Measurements from ENCODE around the gene PLEKHG3.

PLEKHG3 gene

DNA sequence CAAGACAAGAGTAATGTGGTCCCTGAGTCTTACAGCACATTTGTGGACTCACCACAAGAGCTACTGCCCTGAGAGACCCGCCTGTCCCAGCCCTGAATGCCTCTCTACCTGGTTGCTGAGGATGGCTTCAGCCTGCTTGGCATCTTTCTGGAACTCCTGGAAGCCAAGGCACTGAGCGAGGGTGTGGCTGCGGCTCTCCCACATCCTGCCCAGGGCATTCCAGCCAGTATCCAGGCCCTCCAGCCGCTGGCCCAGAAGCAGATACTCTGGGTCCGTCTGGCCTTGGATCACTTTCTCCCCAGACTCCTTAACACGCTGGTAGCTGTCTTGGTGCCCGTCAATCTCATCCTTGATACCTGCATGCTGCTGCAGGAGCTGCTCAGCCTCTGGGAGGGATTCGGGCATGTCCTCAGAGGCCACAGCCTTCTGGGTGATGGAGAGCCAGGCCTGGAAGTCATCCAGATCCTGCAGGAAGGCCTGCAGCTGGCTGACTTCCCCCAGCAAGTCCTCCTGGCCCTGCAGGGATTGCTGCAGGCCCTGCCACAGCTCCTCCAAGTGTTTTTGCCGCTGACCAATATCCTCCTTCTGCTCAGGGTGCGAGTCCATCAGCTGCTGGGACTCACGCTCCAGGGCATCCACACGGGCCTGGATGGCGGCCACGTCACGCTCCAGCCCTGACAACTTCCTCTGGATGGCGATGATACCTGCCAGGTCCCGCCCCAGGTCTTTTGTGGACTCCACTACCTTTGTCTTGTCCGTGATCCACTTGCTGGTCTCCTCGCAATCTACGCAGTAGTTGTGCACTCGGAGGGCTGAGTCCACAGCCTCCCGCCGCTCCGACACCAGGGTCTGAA, 82.3 kb downstream of the PLEKHG3 start:
- no peak for DNase-seq (ENCODE audit: low spot score)

GRCh38 chr14:64787619-64788018, 83.4 kb downstream of the PLEKHG3 start:
- no peak for DNase-seq (ENCODE audit: low spot score)

DNA sequence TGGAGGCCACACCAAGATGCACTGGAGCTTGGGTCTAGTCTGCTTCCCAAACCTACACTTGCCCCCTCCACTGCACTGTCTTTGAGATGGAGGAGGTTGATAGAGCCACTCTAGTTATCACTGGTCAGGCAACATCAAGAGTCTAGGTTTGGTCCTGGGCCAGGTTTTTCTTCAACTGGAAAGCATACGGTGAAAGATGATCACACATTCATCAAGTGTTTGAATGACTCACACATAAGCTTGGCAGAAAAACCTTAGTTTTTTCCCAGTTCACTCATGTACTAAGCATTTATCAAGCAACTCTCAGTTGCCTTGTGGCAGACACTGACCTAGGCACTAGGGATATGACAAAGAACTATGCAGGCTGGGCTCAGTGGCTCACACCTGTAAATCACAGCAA, 84.5 kb downstream of the PLEKHG3 start:
- peak; percentile 21 for DNase-seq (ENCODE audit: low spot score)

GRCh38 chr14:64789696-64790095, 85.5 kb downstream of the PLEKHG3 start:
- DNase-seq (ENCODE audit: low spot score): no peak

DNA sequence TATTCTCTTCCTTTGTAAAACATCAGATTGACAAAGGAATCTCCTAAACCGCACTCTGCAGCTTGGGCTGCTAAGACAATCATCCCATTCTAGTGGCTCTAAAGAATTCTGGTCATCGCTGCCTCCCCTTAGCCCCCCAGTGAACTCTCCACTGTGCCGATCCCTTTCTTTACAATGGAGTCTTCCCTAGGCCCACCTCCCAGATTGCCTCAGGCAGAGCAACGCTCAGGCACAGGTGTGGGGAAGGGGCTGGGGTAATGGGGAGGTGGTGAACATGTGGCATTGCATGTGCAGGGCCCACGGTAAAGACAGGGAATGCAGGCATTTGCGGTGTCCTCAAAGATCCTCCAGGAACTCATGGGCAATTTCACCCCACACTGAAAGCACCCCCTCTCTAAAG, 86.3 kb downstream of the PLEKHG3 start:
- DNase-seq (ENCODE audit: low spot score): no peak

- no peak for DNase-seq (ENCODE audit: low spot score)
These were observed 88.0 kb downstream of the PLEKHG3 start for GRCh38 chr14:64792231-64792630.

DNA sequence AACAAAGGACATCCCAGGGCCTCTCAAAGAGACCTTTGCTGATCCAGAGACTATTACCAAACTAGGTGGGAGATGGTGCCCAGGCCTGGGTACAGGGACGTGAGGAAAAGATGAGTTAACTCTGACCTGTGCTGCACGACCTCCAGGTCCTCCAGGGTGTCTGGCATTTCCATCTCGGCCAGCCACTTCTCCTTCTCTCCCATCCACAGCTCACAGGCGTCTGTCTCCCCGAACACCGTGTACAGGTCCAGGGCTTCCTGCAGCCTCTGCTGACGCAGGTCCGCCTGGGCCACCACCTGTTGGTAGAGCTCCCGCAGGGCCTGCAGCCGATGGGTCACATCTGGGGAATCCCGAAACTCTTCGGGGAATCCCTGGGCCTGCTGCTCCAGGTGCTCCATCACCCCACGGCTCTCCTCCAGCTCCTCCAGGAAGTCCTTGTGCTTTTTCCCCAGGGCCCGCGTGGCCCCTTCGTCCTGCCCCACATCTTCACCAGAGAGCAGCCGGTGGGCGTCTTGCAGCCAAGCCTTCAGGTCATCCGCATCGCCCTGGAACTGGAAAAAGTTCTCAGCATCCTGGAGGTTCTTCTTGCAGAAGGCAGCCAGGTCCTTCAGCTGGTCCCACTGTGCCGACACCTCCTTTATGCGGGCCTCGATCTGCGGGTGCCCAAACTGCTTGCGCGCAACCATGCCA, 88.8 kb downstream of the PLEKHG3 start:
- no peak for DNase-seq (ENCODE audit: low spot score)

- DNase-seq (ENCODE audit: low spot score): no peak
These were observed 91.0 kb downstream of the PLEKHG3 start for GRCh38 chr14:64795211-64795610.

- DNase-seq (ENCODE audit: low spot score): no peak
These were observed 91.7 kb downstream of the PLEKHG3 start for GRCh38 chr14:64795921-64796320.

DNA sequence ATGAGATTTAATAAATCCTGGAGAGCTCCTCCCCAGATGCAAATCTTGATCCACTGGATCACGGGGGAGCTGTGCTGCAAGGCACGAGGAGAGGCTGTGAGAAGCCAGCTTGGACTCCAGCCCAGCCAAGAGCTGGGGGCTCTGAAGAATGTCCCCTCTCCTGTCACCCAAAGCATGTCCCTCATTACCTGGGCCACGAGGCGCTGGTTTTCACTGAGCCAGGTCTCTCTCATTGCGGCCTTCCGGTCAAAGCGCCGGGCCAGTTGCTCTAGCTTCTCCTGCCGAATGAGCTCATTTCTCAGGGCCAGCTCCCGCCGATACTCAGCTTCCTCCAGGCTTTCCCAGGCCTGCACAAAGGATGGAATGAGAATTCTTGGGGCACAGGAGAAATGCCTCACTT, 92.1 kb downstream of the PLEKHG3 start:
- DNase-seq (ENCODE audit: low spot score): no peak

DNA sequence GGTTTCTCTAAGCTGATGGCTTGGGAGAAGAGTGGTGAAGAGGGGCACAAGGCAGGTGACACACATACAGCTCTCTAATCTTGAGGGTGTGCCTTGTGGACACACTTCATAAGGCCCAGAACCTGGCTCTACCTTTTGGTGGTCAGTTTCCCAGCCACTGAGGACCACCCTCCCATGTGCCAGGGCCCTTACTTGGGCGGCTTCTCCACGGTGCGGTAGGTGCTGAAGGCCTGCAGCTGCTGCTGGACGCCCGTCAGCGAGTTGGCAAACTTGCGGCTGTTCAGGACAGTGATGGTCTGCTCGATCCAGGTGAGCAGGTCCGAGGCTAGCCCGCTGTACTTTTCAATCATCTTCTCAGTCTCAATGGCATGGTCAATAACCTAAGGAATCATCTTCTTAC, 95.3 kb downstream of the PLEKHG3 start:
- DNase-seq (ENCODE audit: low spot score): no peak

Measured in kidney capillary endothelial cell (primary cell).